ENCODE data around the gene SESTD1.

DNA sequence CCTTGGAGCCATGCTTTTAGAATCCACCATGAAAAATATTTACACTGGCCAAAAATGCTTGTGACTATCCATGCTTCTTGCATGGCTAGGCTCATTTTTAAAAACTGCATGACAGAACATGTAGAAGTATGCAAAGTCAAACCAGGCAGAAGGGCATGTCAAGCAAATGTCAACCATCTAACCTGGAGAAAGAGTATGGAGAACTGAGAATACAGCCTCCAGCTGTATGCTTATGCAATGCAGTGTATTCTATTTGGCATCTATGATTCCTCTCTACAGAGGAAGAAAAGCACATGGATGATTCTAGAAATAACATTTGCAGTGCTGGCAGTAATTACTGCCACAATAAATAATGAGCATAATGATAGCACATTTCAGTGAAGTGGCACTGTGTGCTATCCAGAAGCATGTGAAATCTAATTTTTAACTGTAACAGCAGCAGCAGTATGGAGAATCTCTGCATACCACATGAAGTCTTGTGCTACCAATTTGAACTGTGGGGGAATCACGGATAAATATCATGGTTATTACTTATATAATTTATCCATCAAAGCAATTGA is 127.4 kb downstream of the SESTD1 start:
- TF ChIP-seq, protein P1, sequence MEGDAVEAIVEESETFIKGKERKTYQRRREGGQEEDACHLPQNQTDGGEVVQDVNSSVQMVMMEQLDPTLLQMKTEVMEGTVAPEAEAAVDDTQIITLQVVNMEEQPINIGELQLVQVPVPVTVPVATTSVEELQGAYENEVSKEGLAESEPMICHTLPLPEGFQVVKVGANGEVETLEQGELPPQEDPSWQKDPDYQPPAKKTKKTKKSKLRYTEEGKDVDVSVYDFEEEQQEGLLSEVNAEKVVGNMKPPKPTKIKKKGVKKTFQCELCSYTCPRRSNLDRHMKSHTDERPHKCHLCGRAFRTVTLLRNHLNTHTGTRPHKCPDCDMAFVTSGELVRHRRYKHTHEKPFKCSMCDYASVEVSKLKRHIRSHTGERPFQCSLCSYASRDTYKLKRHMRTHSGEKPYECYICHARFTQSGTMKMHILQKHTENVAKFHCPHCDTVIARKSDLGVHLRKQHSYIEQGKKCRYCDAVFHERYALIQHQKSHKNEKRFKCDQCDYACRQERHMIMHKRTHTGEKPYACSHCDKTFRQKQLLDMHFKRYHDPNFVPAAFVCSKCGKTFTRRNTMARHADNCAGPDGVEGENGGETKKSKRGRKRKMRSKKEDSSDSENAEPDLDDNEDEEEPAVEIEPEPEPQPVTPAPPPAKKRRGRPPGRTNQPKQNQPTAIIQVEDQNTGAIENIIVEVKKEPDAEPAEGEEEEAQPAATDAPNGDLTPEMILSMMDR (IDR thresholded peaks at IDR 0.05; ENCODE audit: insufficient read depth, low read depth, low read length), result no peak
- no peak for TF ChIP-seq EZH2 (IDR thresholded peaks at IDR 0.05; ENCODE audit: insufficient read depth, low read length)
